HG02610 (cell line): ENCODE data around the gene STOX2.

Experiments used
- ATAC-seq: cut with Tn5 transposase; IDR thresholded peaks from one replicate; pipeline ENCODE4 v1.9.1; 2021; ENCODE audit warnings: mild to moderate bottlenecking, moderate library complexity; ENCODE audit not compliant: unreplicated experiment

The STOX2 gene

GRCh38 chr4:183985786-183986185, 80.7 kb downstream of the STOX2 start:
- ATAC-seq = no peak

GRCh38 chr4:183986291-183986970, 81.3 kb downstream of the STOX2 start:
- ATAC-seq = no peak

GRCh38 chr4:183986971-183987946, 82.2 kb downstream of the STOX2 start:
- no peak for ATAC-seq

- ATAC-seq = no peak
Measured at GRCh38 chr4:183987987-183988392, 82.9 kb downstream of the STOX2 start.

- ATAC-seq = no peak
Measured at GRCh38 chr4:183988874-183989273, 83.8 kb downstream of the STOX2 start.

- ATAC-seq = no peak
Measured at GRCh38 chr4:183989461-183989860, 84.4 kb downstream of the STOX2 start.

- ATAC-seq = no peak
Measured at GRCh38 chr4:183989931-183990330, 84.8 kb downstream of the STOX2 start.

- no peak for ATAC-seq
Measured at GRCh38 chr4:183993676-183994075, 88.6 kb downstream of the STOX2 start.

- no peak for ATAC-seq
Measured at GRCh38 chr4:183995570-183995969, 90.5 kb downstream of the STOX2 start.

GRCh38 chr4:183996868-183997267, 91.8 kb downstream of the STOX2 start:
- no peak for ATAC-seq

- no peak for ATAC-seq
Measured at GRCh38 chr4:183999435-183999834, 94.3 kb downstream of the STOX2 start.

- no peak for ATAC-seq
Measured at GRCh38 chr4:184000457-184001396, 95.6 kb downstream of the STOX2 start.

GRCh38 chr4:184003433-184003832, 98.3 kb downstream of the STOX2 start:
- ATAC-seq = no peak

- no peak for ATAC-seq
Measured at GRCh38 chr4:184007891-184008290, 102.8 kb downstream of the STOX2 start.

GRCh38 chr4:184010696-184011095, 105.6 kb downstream of the STOX2 start:
- no peak for ATAC-seq

GRCh38 chr4:184011826-184012380, 106.8 kb downstream of the STOX2 start:
- no peak for ATAC-seq

- no peak for ATAC-seq
Measured at GRCh38 chr4:184012937-184013336, 107.8 kb downstream of the STOX2 start.

- ATAC-seq = no peak
Measured at GRCh38 chr4:184014301-184014700, 109.2 kb downstream of the STOX2 start.

GRCh38 chr4:184016759-184017668, 111.9 kb downstream of the STOX2 start:
- ATAC-seq = no peak

- ATAC-seq = no peak
Measured at GRCh38 chr4:184019076-184019475, 114.0 kb downstream of the STOX2 start.
